MM.1S (cell line): ENCODE results near the gene TP63.
"Not testable (repeated sequence)": the region's sequence is repeated elsewhere in the genome, so short reads cannot be mapped to it uniquely, and the experiment has no call there.

Experiments used
- DNase-seq: peaks from one replicate; pipeline ENCODE4 v3.0.0-alpha.2; 2015
- H2AFZ ChIP-seq: fragments of 300-600 bp; sonication (generic); 2 replicates; pipeline ENCODE4 v1.6.0; 2016; ENCODE audit warnings: antibody characterized with exemption, low read length
- H3F3A ChIP-seq: fragments of 300-600 bp; sonication (generic); 2 replicates; pipeline ENCODE4 v1.6.1; 2016; ENCODE audit warnings: mild to moderate bottlenecking, antibody characterized with exemption, low read length, moderate library complexity, mixed read lengths; ENCODE audit not compliant: insufficient read depth
- H3K27ac ChIP-seq: fragments of 300-600 bp; sonication (generic); 2 replicates; pipeline ENCODE4 v1.5.1; 2016; ENCODE audit warnings: mild to moderate bottlenecking, low read length
- H3K27me3 ChIP-seq: fragments of 300-600 bp; sonication (generic); replicated peaks from 2 replicates; pipeline ENCODE4 v1.6.0; 2016; ENCODE audit warnings: low read length; ENCODE audit not compliant: insufficient read depth
- H3K36me3 ChIP-seq: fragments of 300-600 bp; sonication (generic); replicated peaks from 2 replicates; pipeline ENCODE4 v1.6.1; 2016; ENCODE audit warnings: mild to moderate bottlenecking, low read length, mixed read lengths; ENCODE audit not compliant: insufficient read depth
- H3K4me1 ChIP-seq: fragments of 300-600 bp; sonication (generic); 2 replicates; pipeline ENCODE4 v1.6.1; 2016; ENCODE audit warnings: low read length, mixed read lengths
- H3K4me2 ChIP-seq: fragments of 300-600 bp; sonication (generic); 2 replicates; pipeline ENCODE4 v1.6.0; 2016; ENCODE audit warnings: low read depth, low read length
- H3K4me3 ChIP-seq: fragments of 300-600 bp; sonication (generic); 2 replicates; pipeline ENCODE4 v1.5.1; 2016; ENCODE audit warnings: low read length, mixed read lengths
- H3K79me2 ChIP-seq: fragments of 300-600 bp; sonication (generic); 2 replicates; pipeline ENCODE4 v1.6.1; 2016; ENCODE audit warnings: mixed run types, low read length, mixed read lengths
- H3K9ac ChIP-seq: fragments of 300-600 bp; sonication (generic); 2 replicates; pipeline ENCODE4 v1.6.1; 2016; ENCODE audit warnings: low read length, mixed read lengths
- H3K9me2 ChIP-seq: fragments of 300-600 bp; sonication (generic); replicated peaks from 2 replicates; pipeline ENCODE4 v1.6.1; 2016; ENCODE audit warnings: mild to moderate bottlenecking, low read length, mixed read lengths; ENCODE audit not compliant: insufficient read depth
- H3K9me3 ChIP-seq: fragments of 300-600 bp; sonication (generic); replicated peaks from 2 replicates; pipeline ENCODE4 v1.6.1; 2016; ENCODE audit warnings: mild to moderate bottlenecking, low read length, mixed read lengths; ENCODE audit not compliant: insufficient read depth
- H4K20me1 ChIP-seq: fragments of 300-600 bp; sonication (generic); 2 replicates; pipeline ENCODE4 v1.6.1; 2016; ENCODE audit warnings: mild to moderate bottlenecking, low read length, moderate library complexity, mixed read lengths; ENCODE audit not compliant: insufficient read depth
- CTCF ChIP-seq: fragments of 300-600 bp; sonication (generic); IDR thresholded peaks from 2 replicates; pipeline ENCODE4 v1.5.1; 2016; ENCODE audit warnings: antibody characterized with exemption, low read length, mixed read lengths
- EZH2 ChIP-seq: fragments of 300-600 bp; sonication (generic); optimal IDR thresholded peaks from 2 replicates; pipeline ENCODE3; 2017; ENCODE audit warnings: low read depth, mild to moderate bottlenecking, antibody characterized with exemption, low read length, mixed read lengths
- EZH2phosphoT487 ChIP-seq: fragments of 300-600 bp; sonication (generic); IDR thresholded peaks from 2 replicates; pipeline ENCODE4 v1.6.1; 2018; ENCODE audit warnings: antibody characterized with exemption, low read length

TP63 gene

DNA sequence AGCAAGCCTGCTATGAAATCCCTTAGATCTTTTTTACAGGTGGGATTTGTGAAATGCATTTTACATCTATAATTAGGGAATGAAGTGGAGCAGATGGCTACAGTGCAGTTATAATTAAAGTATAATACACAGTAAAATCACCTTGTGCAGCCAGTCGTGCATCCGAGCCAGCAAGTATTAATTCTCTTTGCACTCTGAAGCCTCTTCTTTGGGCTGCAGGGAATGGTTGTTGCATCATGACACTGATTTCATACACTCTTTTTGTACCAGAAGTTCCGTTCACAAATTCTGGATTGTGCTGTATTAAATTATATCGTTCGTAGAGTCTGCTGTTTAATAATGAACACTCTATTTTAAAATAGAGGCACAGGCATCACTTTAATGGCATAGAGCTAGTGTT is 28.7 kb upstream of the TP63 start:
- Histone ChIP-seq H3K9me2 (no peaks in the 10 kb centered on the region), H3K27ac (no peak overlapping the region), H2AFZ (no peak overlapping the region), H3K27me3 (no peaks in the 10 kb centered on the region), H3K4me1 (no peaks in the 10 kb centered on the region), H3K36me3 (no peaks in the 10 kb centered on the region), H3K4me2 (no peak overlapping the region), H4K20me1 (no peaks in the 10 kb centered on the region), H3F3A (no peaks in the 10 kb centered on the region), H3K4me3 (no peak overlapping the region), H3K79me2 (no peaks in the 10 kb centered on the region), H3K9ac (no peak overlapping the region), H3K9me3 (no peaks in the 10 kb centered on the region)
- no peak for DNase-seq
- no peak for TF ChIP-seq EZH2phosphoT487
- TF ChIP-seq CTCF = no peak
- TF ChIP-seq EZH2 = no peak

- H3K79me2 ChIP-seq = no peaks in the 10 kb centered on the region
- H3K27me3 ChIP-seq = no peaks in the 10 kb centered on the region
- no peaks in the 10 kb centered on the region for H3K36me3 ChIP-seq
- H3K4me1 ChIP-seq = no peaks in the 10 kb centered on the region
- no peak overlapping the region for H2AFZ ChIP-seq
- no peaks in the 10 kb centered on the region for H4K20me1 ChIP-seq
- TF ChIP-seq CTCF (no peak), EZH2 (no peak), EZH2phosphoT487 (no peak)
- no peak overlapping the region for H3K27ac ChIP-seq
- no peak overlapping the region for H3K4me3 ChIP-seq
- no peaks in the 10 kb centered on the region for H3K9me3 ChIP-seq
- no peak overlapping the region for H3K9ac ChIP-seq
- no peaks in the 10 kb centered on the region for H3F3A ChIP-seq
- DNase-seq = no peak
- no peaks in the 10 kb centered on the region for H3K9me2 ChIP-seq
- no peak overlapping the region for H3K4me2 ChIP-seq
These were observed 25.5 kb upstream of the TP63 start for GRCh38 chr3:189605717-189606116.

DNA sequence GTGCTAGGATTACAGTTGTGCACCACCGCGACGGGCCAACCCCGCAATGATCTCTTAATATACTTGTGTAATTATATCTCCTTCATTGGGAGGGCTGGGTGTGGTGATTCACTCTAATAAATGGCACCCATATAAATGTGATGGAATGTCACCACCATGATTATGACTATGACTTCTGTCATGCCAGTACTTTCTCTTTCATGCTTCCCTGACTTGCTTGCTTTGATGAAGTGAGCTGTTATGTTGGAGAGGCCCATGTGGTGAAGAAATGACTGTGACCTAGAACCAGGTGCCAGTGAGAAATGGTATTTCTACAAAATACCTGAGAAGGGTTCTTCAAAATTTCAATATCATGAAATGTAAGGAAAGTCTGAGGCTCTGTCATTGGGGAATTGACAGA is 24.4 kb upstream of the TP63 start:
- Histone ChIP-seq H3K27ac (no peak overlapping the region), H3K9me3 (no peaks in the 10 kb centered on the region), H3K4me1 (no peaks in the 10 kb centered on the region), H3K79me2 (no peaks in the 10 kb centered on the region), H3K4me2 (no peak overlapping the region), H3K36me3 (no peaks in the 10 kb centered on the region), H3K27me3 (no peaks in the 10 kb centered on the region), H3K9ac (no peak overlapping the region), H2AFZ (no peak overlapping the region), H3F3A (no peaks in the 10 kb centered on the region), H3K9me2 (no peaks in the 10 kb centered on the region), H3K4me3 (no peak overlapping the region), H4K20me1 (no peaks in the 10 kb centered on the region)
- no peak for DNase-seq
- no peak for TF ChIP-seq EZH2
- no peak for TF ChIP-seq EZH2phosphoT487
- TF ChIP-seq CTCF = no peak

DNA sequence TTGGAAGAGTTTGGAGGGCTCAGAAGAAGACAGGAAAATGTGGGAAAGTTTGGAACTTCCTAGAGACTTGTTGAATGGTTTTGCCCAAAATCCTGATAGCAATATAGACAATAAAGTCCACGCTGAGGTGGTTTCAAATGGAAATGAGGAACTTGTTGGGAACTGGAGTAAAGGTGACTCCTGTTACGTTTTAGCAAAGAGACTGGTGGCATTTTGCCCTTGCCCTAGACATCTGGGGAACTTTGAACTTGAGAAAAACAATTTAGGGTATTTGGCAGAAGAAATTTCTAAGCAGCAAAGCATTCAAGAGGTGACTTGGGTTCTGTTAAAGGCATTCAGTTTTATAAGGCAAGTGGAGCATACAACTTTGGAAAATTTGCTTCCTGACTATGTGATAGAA is 18.5 kb upstream of the TP63 start:
- not testable (repeated sequence) for H3K4me1 ChIP-seq, H3K9ac ChIP-seq, H3K4me3 ChIP-seq, H3K27ac ChIP-seq, DNase-seq, H3K79me2 ChIP-seq, H3K4me2 ChIP-seq, H3K9me2 ChIP-seq, H2AFZ ChIP-seq, H3K36me3 ChIP-seq, H4K20me1 ChIP-seq, H3F3A ChIP-seq, H3K27me3 ChIP-seq, H3K9me3 ChIP-seq
